ENCODE measurements around the gene TRAF5. TPM values are rescaled to one million over a fixed set of nuclear protein-coding genes. Genes with fewer than 3 reads are reported as not detected.

The TRAF5 gene
- total and polyA plus RNA-seq, 4 donors: 4.3 to 25.9 (median 6.5) TPM

- DNase-seq (no peak), ATAC-seq (ENCODE audit: insufficient read depth, low FRiP score) (no peak)
- no peak for TF ChIP-seq CTCF (IDR thresholded peaks at IDR 0.05; ENCODE audit: control extremely low read depth, extremely low read depth)
- Histone ChIP-seq H3K9ac (ENCODE audit: insufficient read depth in 1 of 2, low read length in 2 of 2) (no peak overlapping the region), H3K27ac (ENCODE audit: low read depth in 1 of 2, low read length in 1 of 2) (no peak overlapping the region), H3K36me3 (ENCODE audit: control insufficient read depth in 4 of 4, insufficient read depth in 4 of 4, low read length in 4 of 4) (no peaks in the 10 kb centered on the region), H3K4me1 (ENCODE audit: control insufficient read depth in 5 of 5, insufficient read depth in 5 of 5, low read length in 5 of 5) (peaks cover 0 to 13% (median 4%) of the 10 kb centered on the region in 5 donors), H3K4me3 (no peak overlapping the region), H3K9me3 (ENCODE audit: control insufficient read depth in 4 of 4, insufficient read depth in 3 of 4, low read length in 3 of 4) (no peaks in the 10 kb centered on the region), H3K27me3 (ENCODE audit: control insufficient read depth in 3 of 3, insufficient read depth in 3 of 3, low read length in 2 of 3) (peaks cover 0 to 7% (median 2%) of the 10 kb centered on the region in 3 donors)
- WGBS, 2 donors: 81 to 87% methylated on average over 4 of the region's 4 CpGs
Measured at GRCh38 chr1:211329764-211330201, 3.1 kb downstream of the TRAF5 start.

- ATAC-seq (ENCODE audit: insufficient read depth, low FRiP score) (no peak), DNase-seq (no peak)
- H3K4me1 ChIP-seq (ENCODE audit: control insufficient read depth in 5 of 5, insufficient read depth in 5 of 5, low read length in 5 of 5): peaks cover 0 to 13% (median 7%) of the 10 kb centered on the region in 5 donors
- H3K27ac ChIP-seq (ENCODE audit: low read depth in 1 of 2, low read length in 1 of 2): no peak overlapping the region
- no peak overlapping the region for H3K4me3 ChIP-seq
- peaks cover 0 to 3% (median 2%) of the 10 kb centered on the region in 3 donors for H3K27me3 ChIP-seq (ENCODE audit: control insufficient read depth in 3 of 3, insufficient read depth in 3 of 3, low read length in 2 of 3)
- no peaks in the 10 kb centered on the region for H3K9me3 ChIP-seq (ENCODE audit: control insufficient read depth in 4 of 4, insufficient read depth in 3 of 4, low read length in 3 of 4)
- 94 to 95% methylated on average over 8 of the region's 8 CpGs for WGBS, 2 donors
- no peaks in the 10 kb centered on the region for H3K36me3 ChIP-seq (ENCODE audit: control insufficient read depth in 4 of 4, insufficient read depth in 4 of 4, low read length in 4 of 4)
- H3K9ac ChIP-seq (ENCODE audit: insufficient read depth in 1 of 2, low read length in 2 of 2): no peak overlapping the region
- no peak for TF ChIP-seq CTCF (IDR thresholded peaks at IDR 0.05; ENCODE audit: control extremely low read depth, extremely low read depth)
Measured at GRCh38 chr1:211330282-211330936, 3.8 kb downstream of the TRAF5 start.

- DNase-seq (no peak), ATAC-seq (ENCODE audit: insufficient read depth, low FRiP score) (no peak)
- Histone ChIP-seq H3K27ac (ENCODE audit: low read depth in 1 of 2, low read length in 1 of 2) (no peak overlapping the region), H3K27me3 (ENCODE audit: control insufficient read depth in 3 of 3, insufficient read depth in 3 of 3, low read length in 2 of 3) (peaks cover 0 to 2% (median 0%) of the 10 kb centered on the region in 3 donors), H3K9me3 (ENCODE audit: control insufficient read depth in 4 of 4, insufficient read depth in 3 of 4, low read length in 3 of 4) (no peaks in the 10 kb centered on the region), H3K4me3 (no peak overlapping the region), H3K4me1 (ENCODE audit: control insufficient read depth in 5 of 5, insufficient read depth in 5 of 5, low read length in 5 of 5) (peaks cover 0 to 13% (median 7%) of the 10 kb centered on the region in 5 donors), H3K9ac (ENCODE audit: insufficient read depth in 1 of 2, low read length in 2 of 2) (no peak overlapping the region), H3K36me3 (ENCODE audit: control insufficient read depth in 4 of 4, insufficient read depth in 4 of 4, low read length in 4 of 4) (no peaks in the 10 kb centered on the region)
- TF ChIP-seq CTCF (IDR thresholded peaks at IDR 0.05; ENCODE audit: control extremely low read depth, extremely low read depth): no peak
- WGBS, 2 donors: 98 to 100% methylated on average over 3 of the region's 3 CpGs
Measured at GRCh38 chr1:211331011-211331709, 4.5 kb downstream of the TRAF5 start.
